GM20431 (cell line): Measurements from ENCODE around the gene DNAJC5.
"Not testable (repeated sequence)": the region's sequence is repeated elsewhere in the genome, so short reads cannot be mapped to it uniquely, and the experiment has no call there.

Experiments
- in situ Hi-C: fragments of 300-500 bp; cut with MseI, MboI; formaldehyde crosslinking; loops from one replicate; pipeline ENCODE4 v1.15.0; 2020; ENCODE audit warnings: low sequenced_read_pairs; ENCODE audit not compliant: unreplicated experiment

DNAJC5 gene

GRCh38 chr20:63860325-63861051, 34.4 kb upstream of the DNAJC5 start:
- in situ Hi-C loops = no loop called here

DNA sequence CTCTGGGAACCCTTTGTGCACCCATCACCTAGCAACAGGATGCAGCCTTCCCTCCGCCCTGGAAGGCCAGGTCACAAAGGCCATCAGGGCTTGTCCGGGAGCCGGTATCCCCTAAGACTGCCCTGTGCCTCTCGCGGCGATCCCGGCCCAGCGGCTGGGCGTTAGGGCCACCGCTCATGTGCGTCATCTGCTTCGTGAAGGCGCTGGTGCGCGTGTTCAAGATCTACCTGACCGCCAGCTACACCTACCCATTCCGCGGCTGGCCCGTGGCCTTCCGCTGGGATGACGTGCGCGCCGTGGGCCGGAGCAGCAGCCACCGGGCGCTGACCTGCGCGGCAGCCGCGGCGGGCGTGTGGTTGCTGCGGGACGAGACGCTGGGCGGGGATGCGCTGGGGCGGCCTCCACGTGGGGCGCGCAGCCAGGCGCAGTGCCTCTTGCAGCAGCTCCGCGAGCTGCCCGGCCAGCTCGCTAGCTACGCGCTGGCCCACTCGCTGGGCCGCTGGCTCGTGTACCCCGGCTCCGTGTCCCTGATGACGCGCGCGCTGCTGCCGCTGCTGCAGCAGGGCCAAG, 33.5 kb upstream of the DNAJC5 start, which contains the start of gene ABHD16B:
ABHD16B (plus strand) TSS at position 134 of the 570 bp plus-strand sequence; CDS start at position 177, 43 bp downstream.
- in situ Hi-C loops = no loop called here

DNA sequence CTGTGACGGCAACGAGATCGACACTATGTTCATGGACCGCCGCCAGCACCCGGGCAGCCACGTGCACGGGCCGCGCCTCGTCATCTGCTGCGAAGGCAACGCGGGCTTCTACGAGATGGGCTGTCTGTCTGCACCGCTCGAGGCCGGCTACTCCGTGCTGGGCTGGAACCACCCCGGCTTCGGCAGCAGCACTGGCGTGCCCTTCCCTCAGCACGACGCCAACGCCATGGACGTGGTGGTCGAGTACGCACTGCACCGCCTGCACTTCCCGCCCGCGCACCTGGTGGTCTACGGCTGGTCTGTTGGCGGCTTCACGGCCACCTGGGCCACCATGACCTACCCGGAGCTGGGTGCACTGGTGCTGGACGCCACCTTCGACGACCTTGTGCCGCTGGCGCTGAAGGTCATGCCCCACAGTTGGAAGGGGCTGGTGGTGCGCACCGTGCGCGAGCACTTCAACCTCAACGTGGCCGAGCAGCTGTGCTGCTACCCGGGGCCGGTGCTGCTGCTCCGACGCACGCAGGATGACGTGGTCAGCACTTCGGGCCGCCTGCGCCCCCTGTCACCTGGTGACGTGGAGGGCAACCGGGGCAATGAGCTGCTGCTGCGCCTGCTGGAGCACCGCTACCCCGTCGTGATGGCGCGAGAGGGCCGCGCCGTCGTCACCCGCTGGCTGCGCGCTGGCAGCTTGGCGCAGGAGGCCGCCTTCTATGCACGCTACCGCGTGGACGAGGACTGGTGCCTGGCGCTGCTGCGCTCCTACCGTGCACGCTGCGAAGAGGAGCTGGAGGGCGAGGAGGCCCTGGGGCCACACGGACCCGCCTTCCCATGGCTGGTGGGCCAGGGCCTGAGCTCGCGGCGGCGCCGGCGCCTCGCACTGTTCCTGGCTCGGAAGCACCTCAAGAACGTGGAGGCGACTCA, 32.7 kb upstream of the DNAJC5 start:
- in situ Hi-C loops = no loop called here

DNA sequence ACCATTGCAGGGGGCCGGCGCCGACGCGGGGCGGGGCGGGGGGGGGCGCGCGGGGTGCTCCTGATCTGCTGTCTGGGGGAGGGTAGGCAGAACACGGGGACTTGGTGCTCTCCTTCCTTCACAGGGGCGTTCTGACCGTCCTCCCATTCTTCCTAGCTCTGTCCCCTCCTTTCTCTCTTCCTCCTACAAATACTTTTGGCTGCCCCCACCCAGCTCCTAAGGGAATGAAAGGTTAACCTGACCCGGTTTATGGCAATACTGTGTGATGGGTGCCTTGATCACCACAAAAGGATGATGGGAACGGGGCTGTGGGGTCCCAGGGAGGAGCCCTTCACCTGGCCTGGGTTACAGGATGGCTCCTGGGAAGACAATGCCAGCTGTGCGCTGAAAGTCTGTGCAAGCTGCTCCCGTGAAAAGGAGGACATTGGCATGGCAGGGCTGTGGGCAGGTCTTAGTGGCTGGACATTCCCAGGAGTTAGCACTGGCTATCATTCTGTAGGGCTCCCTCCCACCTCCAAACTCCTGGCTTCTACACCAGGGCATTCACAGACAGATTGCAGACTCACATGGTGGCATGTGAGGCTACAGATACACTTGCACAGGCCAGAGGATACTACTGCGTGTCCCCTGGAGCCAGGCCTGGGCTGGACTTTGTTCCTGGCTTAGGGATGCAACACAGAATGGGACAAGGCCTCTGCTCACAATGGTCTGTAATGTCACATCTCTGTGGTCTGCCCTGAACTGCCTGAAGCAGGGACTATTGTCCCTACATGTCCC, 31.7 kb upstream of the DNAJC5 start:
- in situ Hi-C loops = no loop called here

- in situ Hi-C loops = no loop called here
These were observed 31.0 kb upstream of the DNAJC5 start for GRCh38 chr20:63863798-63864544.

- in situ Hi-C loops = no loop called here
These were observed 30.4 kb upstream of the DNAJC5 start for GRCh38 chr20:63864545-63864977.

DNA sequence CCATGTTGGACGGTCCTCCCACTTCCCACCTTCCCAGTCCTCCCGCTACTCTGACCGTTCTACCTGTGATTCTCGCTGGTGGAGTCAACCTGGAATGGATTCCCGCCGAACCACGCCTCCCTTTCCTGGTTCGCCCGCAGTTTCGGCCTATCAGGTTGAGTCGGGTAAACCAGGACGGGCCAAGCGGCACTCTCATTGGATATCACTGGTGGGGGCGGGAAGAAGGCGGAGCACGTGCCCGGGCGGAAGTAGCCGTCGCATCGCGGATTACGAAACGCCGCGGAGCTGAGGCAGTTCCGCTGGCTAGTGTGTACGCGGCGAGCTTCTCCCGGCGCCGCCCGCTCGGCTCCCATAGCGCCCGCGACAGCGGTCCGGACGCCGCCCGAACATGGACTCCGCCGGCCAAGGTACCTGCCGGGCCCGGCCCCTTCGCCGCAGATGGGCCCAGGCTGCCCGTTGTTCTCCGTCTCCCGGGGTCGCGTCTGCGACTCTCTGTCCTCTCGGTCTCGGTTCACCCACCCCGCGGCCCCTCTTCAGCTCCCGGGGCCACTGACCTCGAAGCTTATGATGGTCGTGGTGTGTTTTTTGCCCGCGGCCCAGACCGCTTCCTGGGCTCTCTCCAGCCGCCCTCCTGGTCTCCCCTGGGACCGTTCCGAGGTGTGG, 29.8 kb upstream of the DNAJC5 start, which contains the start of gene TPD52L2:
TPD52L2 (plus strand) TSS at position 293 of the 663 bp plus-strand sequence; CDS start at position 389, 96 bp downstream.
- in situ Hi-C loops = no loop called here

GRCh38 chr20:63867042-63867441, 27.9 kb upstream of the DNAJC5 start:
- in situ Hi-C loops = not testable (repeated sequence)

DNA sequence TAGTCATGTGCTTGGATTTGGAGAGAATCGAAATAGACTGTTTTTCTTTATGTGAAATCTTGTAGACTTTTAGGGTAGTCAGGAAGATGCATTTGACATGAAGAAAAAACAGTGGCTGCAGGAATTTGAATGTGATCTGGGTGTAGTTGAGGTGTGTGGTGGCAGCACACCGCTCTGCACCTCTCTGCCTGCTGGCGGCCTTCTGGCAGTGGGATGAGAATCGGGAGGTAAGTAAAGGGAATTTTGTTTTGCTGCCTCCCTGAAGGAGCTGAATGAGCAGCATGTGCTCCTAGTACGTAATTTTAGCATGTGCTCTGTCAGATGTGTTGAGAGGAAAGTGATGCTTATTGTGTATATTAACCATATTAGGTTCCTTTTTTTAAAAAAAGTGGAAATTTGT, 26.7 kb upstream of the DNAJC5 start:
- in situ Hi-C loops = no loop called here

DNA sequence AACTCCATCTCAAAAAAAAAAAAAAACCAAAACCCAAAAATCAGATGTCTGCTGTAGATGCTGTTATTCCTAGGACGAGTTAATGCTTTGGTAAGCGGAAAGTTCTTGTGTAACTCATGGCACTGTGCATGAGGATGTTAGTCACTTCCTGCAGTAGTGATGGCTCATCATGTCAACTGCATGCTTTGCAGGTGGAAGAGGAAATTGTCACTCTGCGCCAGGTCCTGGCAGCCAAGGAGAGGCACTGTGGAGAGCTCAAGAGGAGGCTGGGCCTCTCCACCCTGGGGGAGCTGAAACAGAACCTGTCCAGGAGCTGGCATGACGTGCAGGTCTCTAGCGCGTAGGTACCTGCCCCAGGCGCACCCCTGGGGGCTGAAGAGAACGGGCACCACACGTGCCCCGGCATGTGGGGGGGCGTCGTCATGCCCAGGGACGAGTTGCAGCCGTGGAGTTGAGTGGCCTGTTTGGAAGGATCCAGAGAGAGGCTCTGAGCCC, 21.4 kb upstream of the DNAJC5 start:
- in situ Hi-C loops = no loop called here

DNA sequence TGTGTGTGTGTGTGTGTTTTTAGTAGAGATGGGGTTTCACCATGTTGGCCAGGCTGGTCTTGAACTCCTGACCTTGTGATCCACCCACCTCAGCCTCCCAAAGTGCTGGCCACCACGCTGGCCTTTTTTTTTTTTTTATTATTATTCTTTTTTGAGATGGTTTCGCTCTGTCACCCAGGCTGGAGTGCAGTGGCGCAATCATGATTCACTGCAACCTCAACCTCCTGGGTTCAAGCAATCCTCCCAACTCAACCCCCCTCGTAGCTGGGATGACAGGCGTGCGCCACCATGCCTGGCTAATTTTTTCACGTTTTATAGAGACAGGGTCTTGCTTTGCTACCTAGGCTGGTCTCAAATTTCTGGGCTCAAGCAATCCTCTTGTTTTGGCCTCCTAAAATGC, 20.7 kb upstream of the DNAJC5 start:
- in situ Hi-C loops = not testable (repeated sequence)

GRCh38 chr20:63876489-63877036, 18.4 kb upstream of the DNAJC5 start:
- in situ Hi-C loops = no loop called here

DNA sequence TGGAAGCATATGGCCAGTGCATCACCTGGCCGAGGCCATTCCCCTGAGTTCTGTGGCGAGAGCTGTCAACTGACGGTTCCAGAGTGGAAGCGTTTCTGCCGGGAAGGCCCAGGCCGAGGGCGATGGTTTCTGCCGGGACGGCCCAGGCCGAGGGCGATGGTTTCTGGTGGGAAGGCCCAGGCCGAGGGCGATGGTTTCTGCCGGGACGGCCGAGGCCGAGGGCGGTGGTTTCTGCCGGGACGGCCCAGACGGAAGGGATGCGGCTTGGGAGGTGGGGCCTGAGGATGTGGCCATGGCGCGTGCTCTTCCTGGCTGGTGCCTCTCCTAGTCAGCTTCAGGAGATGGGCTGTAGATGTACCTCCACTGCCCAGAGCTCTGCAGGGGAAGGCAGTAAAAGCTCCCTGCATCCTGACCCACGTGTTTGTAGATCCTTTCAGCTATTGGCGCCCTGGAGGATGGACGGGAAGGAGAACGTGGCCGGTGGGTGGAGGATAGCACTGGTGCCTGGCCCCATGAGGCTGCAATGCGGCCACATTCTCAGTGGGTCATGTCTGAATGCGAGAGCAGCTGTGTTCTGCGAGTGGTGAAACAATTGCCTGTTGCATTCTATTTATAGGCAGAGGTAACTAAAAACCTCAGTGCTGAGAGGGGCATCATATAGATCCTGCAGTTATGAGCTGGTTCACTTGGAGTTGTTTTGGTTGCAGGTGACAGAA, 17.0 kb upstream of the DNAJC5 start:
- in situ Hi-C loops = no loop called here

GRCh38 chr20:63878899-63879663, 15.8 kb upstream of the DNAJC5 start:
- in situ Hi-C loops = no loop called here

- in situ Hi-C loops = not testable (repeated sequence)
These were observed 14.0 kb upstream of the DNAJC5 start for GRCh38 chr20:63880901-63881300.

- in situ Hi-C loops = no loop called here
These were observed 13.3 kb upstream of the DNAJC5 start for GRCh38 chr20:63881451-63882226.
